Measurements from ENCODE around the gene ZNF710.

The ZNF710 gene

DNA sequence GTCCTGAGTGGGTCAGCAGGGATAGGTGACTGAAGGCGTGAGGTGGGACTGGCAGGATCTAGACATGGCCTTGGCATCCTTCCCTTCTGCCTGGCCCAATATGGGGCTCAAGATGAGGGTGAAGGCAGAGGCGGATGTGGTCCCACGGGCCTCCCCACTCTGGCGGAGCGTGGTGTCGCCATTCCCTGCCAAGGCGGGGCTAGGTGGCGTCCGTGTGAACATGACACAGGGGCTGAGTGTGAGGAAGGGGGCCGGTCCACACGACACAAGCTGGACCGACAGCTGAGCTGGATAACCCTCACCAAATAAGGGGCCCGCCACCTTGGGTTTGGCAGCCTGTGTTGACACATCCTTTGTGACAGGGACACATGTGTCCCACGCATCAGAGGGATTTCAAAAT, 43.1 kb downstream of the ZNF710 start:
- Histone ChIP-seq H3K4me1 (peaks cover 5% of the 10 kb centered on the region), H3K36me3 (ENCODE audit: control insufficient read depth, insufficient read depth, low read length) (no peaks in the 10 kb centered on the region), H3K27me3 (ENCODE audit: control insufficient read depth, insufficient read depth, low read length) (no peaks in the 10 kb centered on the region), H3K4me3 (ENCODE audit: low read depth, low read length) (no peak overlapping the region), H3K79me2 (peaks cover 15% of the 10 kb centered on the region), H3K27ac (no peak overlapping the region), H3K4me2 (ENCODE audit: low read length) (no peak overlapping the region), H3K9ac (no peak overlapping the region), H2AFZ (no peak overlapping the region), H3K9me3 (ENCODE audit: control insufficient read depth, low read length) (no peaks in the 10 kb centered on the region)
- TF ChIP-seq, protein P1, sequence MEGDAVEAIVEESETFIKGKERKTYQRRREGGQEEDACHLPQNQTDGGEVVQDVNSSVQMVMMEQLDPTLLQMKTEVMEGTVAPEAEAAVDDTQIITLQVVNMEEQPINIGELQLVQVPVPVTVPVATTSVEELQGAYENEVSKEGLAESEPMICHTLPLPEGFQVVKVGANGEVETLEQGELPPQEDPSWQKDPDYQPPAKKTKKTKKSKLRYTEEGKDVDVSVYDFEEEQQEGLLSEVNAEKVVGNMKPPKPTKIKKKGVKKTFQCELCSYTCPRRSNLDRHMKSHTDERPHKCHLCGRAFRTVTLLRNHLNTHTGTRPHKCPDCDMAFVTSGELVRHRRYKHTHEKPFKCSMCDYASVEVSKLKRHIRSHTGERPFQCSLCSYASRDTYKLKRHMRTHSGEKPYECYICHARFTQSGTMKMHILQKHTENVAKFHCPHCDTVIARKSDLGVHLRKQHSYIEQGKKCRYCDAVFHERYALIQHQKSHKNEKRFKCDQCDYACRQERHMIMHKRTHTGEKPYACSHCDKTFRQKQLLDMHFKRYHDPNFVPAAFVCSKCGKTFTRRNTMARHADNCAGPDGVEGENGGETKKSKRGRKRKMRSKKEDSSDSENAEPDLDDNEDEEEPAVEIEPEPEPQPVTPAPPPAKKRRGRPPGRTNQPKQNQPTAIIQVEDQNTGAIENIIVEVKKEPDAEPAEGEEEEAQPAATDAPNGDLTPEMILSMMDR (IDR thresholded peaks at IDR 0.05): no peak

DNA sequence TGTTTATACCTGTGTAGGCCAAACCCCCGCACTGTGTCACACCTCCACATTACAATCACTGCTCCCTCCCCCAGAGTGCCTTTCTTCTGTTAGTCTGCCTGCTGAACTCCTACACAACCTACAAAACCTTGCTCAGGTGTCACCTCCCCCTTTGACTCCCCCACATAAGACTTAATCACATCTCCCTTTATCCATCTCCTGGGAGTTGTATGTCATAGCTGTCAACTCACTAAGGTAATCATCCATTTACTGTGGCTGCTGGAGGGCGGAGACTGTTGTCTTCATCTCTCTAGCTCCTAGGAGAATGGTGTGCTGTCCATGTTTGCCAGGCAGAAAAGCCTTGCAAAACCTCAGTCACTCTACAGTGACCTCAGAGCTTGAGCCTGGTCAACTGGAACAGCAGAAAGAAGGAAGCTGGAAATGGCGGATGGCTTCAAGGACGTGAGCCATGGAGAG, 43.8 kb downstream of the ZNF710 start:
- Histone ChIP-seq H3K27ac (no peak overlapping the region), H3K9me3 (ENCODE audit: control insufficient read depth, low read length) (no peaks in the 10 kb centered on the region), H3K4me1 (peaks cover 5% of the 10 kb centered on the region), H3K79me2 (peaks cover 15% of the 10 kb centered on the region), H3K4me3 (ENCODE audit: low read depth, low read length) (no peak overlapping the region), H2AFZ (no peak overlapping the region), H3K4me2 (ENCODE audit: low read length) (no peak overlapping the region), H3K9ac (no peak overlapping the region), H3K27me3 (ENCODE audit: control insufficient read depth, insufficient read depth, low read length) (no peaks in the 10 kb centered on the region), H3K36me3 (ENCODE audit: control insufficient read depth, insufficient read depth, low read length) (no peaks in the 10 kb centered on the region)
- TF ChIP-seq, protein P1 (IDR thresholded peaks at IDR 0.05): no peak

DNA sequence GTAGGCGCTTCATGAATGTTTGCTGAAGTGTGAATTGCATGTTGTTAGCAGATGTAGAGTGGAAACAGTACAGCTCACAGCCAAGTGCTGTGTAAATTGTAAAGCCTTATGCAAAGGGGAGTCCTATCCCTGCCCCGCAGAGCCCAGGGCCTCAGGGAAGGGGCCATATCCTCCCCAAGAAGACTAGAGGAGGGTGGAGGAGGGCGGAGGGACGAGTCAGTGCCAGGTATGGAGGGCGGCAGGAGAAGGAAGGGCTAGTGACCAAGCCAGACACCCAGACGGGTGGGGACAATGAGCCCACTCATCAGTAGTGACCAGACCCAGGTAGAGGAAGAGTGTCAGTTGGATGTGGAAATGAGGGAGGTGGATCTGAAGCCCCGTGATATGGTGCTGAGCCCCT, 45.2 kb downstream of the ZNF710 start:
- Histone ChIP-seq H3K27me3 (ENCODE audit: control insufficient read depth, insufficient read depth, low read length) (no peaks in the 10 kb centered on the region), H3K4me2 (ENCODE audit: low read length) (no peak overlapping the region), H3K4me3 (ENCODE audit: low read depth, low read length) (no peak overlapping the region), H3K79me2 (peaks cover 15% of the 10 kb centered on the region), H3K4me1 (peaks cover 5% of the 10 kb centered on the region), H3K36me3 (ENCODE audit: control insufficient read depth, insufficient read depth, low read length) (no peaks in the 10 kb centered on the region), H3K9ac (no peak overlapping the region), H3K9me3 (ENCODE audit: control insufficient read depth, low read length) (no peaks in the 10 kb centered on the region), H3K27ac (peak overlapping the region; percentile 63), H2AFZ (no peak overlapping the region)
- TF ChIP-seq, protein P1 (IDR thresholded peaks at IDR 0.05): no peak

DNA sequence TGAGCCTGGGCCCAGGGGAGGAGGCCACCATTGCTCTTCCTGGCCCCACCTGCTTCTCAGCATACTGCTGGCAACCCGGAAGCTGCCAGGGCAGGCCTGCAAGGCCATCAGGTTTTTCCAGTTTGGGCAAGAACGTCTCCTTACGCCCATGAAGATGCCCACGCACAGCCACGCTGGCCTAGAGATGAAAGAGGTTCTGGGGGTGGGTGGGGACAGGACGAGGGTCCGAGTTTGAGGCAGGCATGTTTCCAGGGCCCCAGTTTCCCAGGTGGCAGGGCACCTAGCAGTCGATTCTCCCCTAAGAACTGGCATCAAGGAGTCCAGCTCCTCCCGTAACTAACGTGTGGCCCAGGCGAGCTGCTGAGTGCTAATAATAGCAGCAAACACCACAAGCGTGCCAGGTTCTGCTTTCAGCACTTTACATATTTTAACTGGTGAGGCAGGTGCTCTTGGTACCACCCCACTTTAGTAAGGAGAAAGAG, 45.8 kb downstream of the ZNF710 start:
- H3K79me2 ChIP-seq: peaks cover 15% of the 10 kb centered on the region
- peaks cover 5% of the 10 kb centered on the region for H3K4me1 ChIP-seq
- no peaks in the 10 kb centered on the region for H3K36me3 ChIP-seq (ENCODE audit: control insufficient read depth, insufficient read depth, low read length)
- H2AFZ ChIP-seq: peak overlapping the region; percentile 57
- TF ChIP-seq, protein P1 (IDR thresholded peaks at IDR 0.05): no peak
- H3K27me3 ChIP-seq (ENCODE audit: control insufficient read depth, insufficient read depth, low read length): no peaks in the 10 kb centered on the region
- H3K27ac ChIP-seq: peak overlapping the region; percentile 63
- no peak overlapping the region for H3K9ac ChIP-seq
- no peak overlapping the region for H3K4me2 ChIP-seq (ENCODE audit: low read length)
- no peaks in the 10 kb centered on the region for H3K9me3 ChIP-seq (ENCODE audit: control insufficient read depth, low read length)
- H3K4me3 ChIP-seq (ENCODE audit: low read depth, low read length): no peak overlapping the region

DNA sequence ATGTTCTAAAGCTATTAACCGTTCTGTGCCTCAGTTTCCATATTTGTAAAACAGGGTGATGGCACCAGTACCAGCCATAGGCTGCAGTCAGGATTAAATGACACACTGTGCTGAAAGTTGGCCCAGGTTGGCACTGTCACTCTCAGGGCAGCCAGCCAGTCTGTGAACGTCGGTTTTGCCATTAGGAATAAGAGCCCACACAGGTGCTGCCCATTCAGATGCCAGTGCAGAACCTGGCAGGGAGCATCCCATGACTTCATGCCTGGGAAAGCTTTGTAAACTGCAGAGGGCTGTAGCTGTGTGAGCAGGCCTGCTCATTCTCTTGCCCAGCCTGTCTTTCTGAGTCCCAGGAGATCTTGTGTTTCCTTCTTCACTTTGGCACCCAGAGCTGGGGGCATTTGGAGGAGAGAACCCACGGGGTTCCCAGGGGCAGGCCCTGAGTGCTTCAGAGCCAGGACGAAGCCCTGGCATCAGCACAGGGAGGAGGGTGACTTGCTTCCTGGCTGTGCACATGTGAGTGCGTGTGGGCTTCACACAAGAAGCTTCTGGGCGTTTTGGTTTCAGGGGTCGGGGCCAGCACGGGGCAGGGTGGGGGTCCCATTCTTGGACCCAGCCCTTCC, 46.9 kb downstream of the ZNF710 start:
- Histone ChIP-seq H3K79me2 (peaks cover 15% of the 10 kb centered on the region), H3K27me3 (ENCODE audit: control insufficient read depth, insufficient read depth, low read length) (no peaks in the 10 kb centered on the region), H3K9ac (no peak overlapping the region), H3K4me2 (ENCODE audit: low read length) (no peak overlapping the region), H3K27ac (no peak overlapping the region), H2AFZ (no peak overlapping the region), H3K4me1 (peaks cover 5% of the 10 kb centered on the region), H3K36me3 (ENCODE audit: control insufficient read depth, insufficient read depth, low read length) (no peaks in the 10 kb centered on the region), H3K4me3 (ENCODE audit: low read depth, low read length) (no peak overlapping the region), H3K9me3 (ENCODE audit: control insufficient read depth, low read length) (no peaks in the 10 kb centered on the region)
- TF ChIP-seq, protein P1 (IDR thresholded peaks at IDR 0.05): no peak
